HG02623 (cell line): ENCODE measurements around the gene RAD51B.

Source experiments
- ATAC-seq: cut with Tn5 transposase; IDR thresholded peaks from one replicate; pipeline ENCODE4 v1.9.1; 2021; ENCODE audit warnings: moderate library complexity; ENCODE audit not compliant: unreplicated experiment

The RAD51B gene

GRCh38 chr14:68632054-68632895, 812.7 kb downstream of the RAD51B start:
- ATAC-seq, result no peak

GRCh38 chr14:68633131-68633991, 813.8 kb downstream of the RAD51B start:
- ATAC-seq, result no peak

DNA sequence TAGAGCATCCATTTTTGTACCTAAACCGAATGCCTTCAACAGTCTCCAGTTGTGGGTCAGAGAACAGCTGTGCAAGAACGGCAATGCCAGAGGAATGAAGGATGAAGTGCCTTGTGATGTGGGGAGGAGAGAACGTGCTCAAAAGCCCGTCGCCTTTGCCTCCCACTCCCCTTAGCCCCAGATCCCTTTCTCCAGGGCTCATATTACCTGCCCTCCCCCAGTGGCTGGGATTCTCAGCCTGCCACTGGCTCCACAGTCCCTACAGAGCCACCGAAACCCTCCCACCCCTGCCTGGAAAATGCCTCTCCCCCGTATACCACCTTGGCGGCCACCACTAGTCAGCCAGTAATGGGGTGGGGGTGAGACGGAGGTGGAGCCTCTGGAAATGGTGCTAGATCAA, 814.8 kb downstream of the RAD51B start:
- no peak for ATAC-seq

DNA sequence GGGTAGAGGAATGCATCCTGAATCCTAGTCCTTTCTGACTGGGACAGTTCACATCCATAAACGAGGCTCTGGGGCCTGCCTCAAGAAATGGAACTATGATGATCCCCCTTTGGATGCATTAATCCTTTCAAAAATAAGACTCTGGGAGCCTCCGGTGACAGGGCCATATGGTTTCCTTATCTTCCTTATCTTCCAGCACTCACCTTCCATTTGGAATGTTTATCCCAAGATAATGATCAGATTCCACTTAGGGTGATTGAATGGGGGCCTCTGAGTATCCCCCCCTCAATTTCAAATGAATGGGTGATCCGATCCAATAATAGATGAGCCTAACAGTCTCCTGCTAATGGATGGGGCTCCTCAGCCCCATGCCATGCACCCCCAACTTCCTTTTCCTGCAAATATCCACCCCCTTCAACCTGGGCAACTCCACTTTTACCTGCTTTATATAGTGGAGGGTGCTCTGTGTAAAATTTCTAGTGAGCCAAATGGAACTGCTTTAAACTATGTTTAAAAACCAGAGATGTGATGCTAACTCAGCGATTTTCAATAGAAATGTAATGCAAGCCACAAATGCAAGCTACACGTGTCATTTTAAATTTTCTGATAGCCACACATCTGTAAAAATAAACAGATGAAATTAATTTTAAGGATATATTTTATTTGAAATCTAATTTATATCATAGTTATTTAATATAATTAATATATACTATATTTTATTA, 815.5 kb downstream of the RAD51B start:
- ATAC-seq, result no peak

- ATAC-seq, result no peak
Observed at GRCh38 chr14:68636597-68636996, 817.0 kb downstream of the RAD51B start.

GRCh38 chr14:68637106-68638021, 817.8 kb downstream of the RAD51B start:
- ATAC-seq, result no peak

DNA sequence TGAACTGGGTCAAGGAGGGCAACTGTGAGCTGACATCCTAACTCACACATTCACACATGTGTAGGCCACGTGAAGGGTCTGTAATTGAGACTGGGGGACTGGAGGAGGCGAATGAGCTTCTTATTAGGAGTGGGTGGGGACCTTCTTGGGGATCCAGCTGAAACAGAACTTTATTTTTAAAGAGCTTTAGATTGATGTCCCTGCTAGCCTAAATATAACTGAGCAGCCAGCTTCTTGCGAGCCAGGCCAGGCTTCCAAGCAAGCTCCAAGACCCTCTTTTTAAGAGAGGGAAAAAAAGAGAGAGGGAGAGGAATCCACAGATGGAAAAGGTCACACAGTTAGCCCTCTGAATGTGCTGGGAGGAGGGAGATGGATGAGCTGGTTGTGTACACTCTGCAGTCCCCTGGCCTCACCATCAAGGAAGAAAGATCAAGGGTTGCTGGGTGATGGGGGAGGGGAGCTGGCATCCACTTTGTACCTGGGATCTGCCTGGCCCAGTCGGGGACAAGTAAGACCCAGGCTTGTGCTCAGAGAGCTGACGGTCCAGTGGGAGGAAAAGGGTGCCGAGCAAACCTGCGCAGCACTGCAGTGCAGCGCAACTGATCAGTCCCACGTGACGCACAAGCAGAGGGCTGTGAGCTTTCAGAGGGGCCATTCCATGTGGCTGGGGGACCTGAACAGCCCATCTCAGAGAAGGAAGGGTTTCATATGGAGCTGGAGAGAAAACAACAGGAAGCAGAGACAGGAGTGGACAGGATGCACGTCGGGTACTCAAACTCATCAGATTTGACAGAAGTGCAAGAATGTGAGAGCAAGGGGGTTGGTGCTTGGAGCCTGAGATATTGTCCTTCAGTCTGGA, 818.8 kb downstream of the RAD51B start:
- ATAC-seq, result no peak

GRCh38 chr14:68639000-68639757, 819.6 kb downstream of the RAD51B start:
- ATAC-seq, result no peak

DNA sequence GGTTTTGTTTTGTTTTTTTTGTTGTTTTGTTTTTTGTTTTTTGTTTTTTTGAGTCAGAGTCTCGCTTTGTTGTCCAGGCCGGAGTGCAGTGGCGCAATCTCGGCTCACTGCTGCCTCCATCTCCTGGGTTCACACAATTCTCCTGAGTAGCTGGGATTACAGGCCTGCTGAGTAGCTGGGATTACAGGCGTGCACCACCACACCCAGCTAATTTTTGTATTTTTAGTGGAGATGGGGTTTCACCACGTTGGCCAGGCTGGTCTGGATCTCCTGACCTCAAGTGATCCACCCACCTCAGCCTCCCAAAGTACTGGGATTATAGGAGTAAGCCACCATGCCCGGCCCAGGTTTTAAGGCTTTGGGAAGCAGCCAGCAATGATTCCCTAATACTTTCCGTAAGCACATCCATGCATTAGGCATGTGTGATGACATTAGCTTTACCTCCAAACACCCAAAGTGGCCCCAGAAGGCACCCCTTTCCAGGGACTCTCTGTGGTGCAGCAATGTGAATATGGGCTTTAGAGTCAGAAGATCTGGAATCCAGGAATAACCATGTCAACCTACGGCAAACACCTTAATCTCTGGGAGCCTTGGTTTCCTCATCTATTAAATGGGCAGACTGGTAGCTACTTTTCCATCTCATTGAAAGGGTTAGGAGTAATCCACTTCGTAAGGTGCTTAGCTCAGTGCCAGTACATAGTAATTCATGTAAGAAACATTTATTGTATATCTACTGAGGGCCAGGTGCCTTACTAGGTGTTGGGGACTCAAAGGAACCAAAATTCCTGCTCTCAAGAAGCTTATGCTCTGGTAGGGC, 820.4 kb downstream of the RAD51B start:
- ATAC-seq, result no peak

DNA sequence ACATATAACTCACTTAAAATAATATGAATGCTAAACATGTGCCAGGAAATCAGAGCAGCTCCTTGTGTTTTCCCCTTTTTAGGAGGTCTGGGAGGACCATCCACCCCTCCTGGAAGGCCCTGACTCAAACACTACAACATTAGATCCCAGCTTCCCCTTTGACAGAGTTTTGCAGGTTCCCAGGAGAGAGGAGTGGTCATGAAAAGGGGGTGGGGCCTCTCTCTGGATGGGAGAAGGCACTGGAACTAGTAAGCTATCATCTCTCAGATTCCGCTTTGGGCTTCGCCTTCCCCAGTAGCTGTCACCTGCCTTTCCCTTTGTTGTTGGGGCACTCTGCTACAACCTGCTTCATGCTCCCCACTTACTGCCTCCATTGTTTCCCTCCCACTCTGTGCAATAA, 824.1 kb downstream of the RAD51B start:
- ATAC-seq, result no peak

- ATAC-seq, result no peak
Observed at GRCh38 chr14:68644101-68644500, 824.5 kb downstream of the RAD51B start.

DNA sequence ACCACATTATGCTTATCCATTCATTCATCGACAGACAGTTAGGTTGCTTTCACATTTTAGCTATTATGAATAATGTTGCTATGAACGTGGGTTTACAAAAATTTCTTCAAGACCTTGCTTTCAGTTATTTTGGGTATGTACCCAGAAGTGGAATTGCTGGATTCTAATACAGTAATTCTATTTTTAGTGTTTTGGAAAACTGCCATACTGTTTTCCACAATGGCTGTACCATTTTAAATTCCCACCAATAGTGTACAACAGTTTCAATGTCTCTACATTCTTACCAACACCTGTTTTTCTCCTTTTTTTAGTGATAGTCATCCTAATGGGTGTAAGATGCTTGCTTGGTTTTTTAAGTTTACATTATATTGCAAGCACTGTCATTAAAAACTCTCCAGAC, 825.8 kb downstream of the RAD51B start:
- no peak for ATAC-seq

DNA sequence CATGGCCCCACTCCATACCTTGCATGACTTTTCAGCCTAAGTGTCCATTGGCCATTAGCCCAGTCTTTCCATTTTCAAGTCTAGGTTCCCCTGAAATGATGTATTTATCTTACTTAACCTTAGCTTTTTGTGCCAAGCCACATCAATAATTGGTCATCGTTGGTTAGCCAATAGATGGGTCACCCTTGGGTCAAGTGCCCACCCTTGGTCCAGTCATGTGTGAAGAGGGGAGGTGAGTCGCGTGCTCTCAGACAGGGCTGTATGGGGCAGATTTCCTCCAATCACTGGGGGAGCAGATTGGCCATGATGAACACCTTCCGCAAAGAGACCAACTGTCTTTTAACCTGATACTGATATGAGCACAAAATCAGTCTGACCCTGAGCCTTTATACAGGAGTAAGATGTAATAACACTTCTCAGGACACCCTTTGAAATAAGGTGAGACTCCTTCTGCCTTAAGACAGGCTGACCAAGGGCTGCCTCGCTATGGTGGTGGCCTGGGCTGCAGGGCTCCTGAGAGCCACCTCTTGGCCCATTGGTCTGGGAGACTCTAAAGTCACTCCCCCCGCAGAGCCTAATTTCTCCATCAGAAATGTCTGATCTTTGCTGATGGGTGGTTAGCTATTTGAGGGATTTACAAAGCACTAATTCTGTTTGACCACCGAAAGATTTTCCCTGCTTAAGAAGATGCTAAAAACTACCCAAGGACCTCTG, 830.1 kb downstream of the RAD51B start:
- ATAC-seq, result no peak

- ATAC-seq, result no peak
Observed at GRCh38 chr14:68650404-68650994, 830.9 kb downstream of the RAD51B start.

GRCh38 chr14:68651075-68651474, 831.5 kb downstream of the RAD51B start:
- no peak for ATAC-seq

GRCh38 chr14:68651652-68652432, 832.3 kb downstream of the RAD51B start:
- no peak for ATAC-seq
